T-helper 2 cell treated with Interferon-gamma antibody and Interleukin-4, amounts not matched to agents 100 ng/mL and 5 ng/mL, for 36 hours (primary cell): ENCODE results near the gene ELOA. TPM values are rescaled to one million over a fixed set of nuclear protein-coding genes. Genes with fewer than 3 reads are reported as not detected.
"Not testable (repeated sequence)": the region's sequence is repeated elsewhere in the genome, so short reads cannot be mapped to it uniquely, and the experiment has no call there.

ENCODE experiments used
- intact Hi-C: fragments of 100-400 bp; cut with micrococcal nuclease; formaldehyde crosslinking; loops from one replicate; pipeline ENCODE4 v1.15.1; 2023
- total RNA-seq: library from RNA; stranded (reverse); gene quantifications from 2 replicates; pipeline ENCODE4 v1.2.3, GENCODE V29; 2022

Gene ELOA
- total RNA-seq, 1 donor from 2014 or later = 36.6 TPM

DNA sequence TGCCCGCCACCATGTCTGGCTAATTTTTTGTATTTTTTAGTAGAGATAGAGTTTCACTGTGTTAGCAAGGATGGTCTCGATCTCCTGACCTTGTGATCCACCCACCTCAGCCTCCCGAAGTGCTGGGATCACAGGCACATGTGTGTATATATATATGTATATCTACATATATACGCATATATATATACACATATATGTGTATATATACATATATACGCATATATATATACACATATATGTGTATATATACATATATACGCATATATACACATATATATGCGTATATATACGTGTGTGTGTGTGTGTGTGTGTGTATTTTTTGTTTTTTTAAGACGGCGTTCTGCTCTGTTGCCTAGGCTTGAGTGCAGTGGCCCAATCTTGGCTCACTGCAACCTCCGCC is 39.9 kb downstream of the ELOA start:
- intact Hi-C loops = not testable (repeated sequence)

DNA sequence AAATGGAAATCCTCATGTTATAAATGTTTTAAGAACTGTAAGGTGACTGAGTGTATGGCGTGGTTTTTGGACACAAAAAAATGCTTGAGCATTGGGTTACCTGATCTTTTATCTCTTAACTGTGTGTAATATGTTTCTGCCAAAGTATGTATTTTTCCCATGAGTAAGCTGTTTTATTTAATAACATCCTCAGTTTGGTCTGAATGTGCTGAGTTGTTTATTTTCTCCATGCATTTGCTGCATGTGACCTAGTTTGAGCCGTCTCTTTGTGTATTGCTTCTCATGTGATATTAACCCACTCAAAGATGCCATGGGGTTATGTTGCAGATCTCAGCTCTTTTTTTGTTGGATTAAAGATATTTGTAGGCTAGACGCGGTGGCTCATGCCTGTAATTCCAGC is 41.6 kb downstream of the ELOA start:
- intact Hi-C loops = no loop called here

DNA sequence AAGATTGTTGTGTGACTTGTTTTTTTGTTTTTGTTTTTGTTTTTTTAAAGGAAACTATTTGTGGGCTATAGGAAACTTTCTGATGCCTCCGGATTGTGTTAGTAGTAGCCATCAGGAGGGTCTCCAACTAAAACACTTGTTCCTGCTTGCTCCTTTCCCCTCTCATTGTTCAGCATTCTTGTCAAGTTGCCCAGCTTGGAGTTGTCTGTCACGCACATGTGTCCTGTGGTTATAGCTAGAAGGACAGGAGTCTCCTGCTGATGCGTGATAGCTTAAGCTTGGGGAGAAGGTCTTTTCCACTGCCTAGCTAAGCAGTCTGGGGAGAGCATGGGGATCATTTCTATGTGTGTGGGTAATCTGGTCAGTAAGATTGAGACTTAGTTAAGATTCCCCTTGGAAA is 44.4 kb downstream of the ELOA start:
- intact Hi-C loops = no loop called here

DNA sequence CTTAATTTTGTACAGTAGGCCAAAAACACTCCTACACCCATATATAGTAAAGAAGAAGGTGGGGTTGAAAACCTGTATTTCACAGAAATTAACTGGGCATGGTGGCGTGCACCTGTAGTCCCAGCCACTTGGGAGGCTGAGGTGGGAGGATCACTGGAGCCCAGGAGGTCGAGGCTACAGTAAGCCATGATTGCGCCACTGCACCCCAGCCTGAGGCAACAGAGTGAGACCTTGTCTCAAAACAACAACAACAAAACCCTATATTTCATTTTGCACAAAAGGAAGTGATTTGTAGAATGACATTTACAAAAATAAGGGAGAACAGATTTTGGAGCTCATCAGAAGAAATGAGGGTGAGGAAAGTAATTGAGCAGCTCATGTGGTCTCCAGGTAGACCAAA is 45.4 kb downstream of the ELOA start:
- intact Hi-C loops = no loop called here

DNA sequence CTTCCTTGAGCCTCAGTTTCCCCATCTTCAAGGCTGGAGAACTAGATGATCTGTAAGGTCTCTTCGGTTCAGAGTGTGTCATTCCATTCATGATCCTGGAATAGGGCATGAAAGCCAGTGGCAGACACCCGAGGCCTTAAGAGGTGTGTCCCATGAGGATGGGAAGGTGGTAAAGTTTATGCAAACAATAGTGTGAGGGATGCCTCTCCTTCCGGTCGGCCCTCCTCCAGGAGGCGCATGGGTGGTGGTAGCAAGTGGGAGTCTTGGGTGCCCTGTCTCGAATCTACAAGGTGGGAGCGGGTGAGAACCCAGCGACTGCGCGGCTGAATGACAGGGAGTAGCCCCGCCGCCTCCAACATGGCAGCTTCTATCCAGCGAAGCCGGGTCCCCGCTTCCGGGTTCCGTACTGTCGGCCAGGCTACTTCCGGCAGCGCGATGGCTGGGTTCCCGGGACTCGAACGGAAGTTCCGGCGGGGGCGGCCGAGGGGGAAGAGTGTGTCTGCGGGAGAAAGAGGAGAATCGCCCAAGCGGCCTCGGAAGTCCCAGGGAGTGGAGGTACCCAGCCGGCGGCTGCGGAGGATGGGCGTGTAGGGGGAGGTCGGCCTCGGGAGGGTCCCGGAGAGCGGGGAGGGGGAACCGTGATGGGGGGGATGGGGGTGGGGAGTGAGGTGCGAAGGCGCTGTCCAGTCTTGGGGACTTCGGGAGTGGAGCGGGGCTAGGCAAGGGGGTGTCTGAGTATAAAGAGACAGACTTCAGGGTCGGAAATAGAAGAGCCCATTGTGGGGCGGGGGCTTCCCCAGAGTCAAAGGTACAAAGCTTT is 47.6 kb downstream of the ELOA start, which contains the start of gene LYPLA2:
LYPLA2 (plus strand) TSS at position 450 of the 820 bp plus-strand sequence. CDS start 1,538 bp downstream, outside the sequence.
- intact Hi-C loops = loop anchor here (1.0 kb wide), 3 partner anchors 9 to 168 kb away; partner anchors contain the start of genes GALE, PITHD1 and PNRC2

DNA sequence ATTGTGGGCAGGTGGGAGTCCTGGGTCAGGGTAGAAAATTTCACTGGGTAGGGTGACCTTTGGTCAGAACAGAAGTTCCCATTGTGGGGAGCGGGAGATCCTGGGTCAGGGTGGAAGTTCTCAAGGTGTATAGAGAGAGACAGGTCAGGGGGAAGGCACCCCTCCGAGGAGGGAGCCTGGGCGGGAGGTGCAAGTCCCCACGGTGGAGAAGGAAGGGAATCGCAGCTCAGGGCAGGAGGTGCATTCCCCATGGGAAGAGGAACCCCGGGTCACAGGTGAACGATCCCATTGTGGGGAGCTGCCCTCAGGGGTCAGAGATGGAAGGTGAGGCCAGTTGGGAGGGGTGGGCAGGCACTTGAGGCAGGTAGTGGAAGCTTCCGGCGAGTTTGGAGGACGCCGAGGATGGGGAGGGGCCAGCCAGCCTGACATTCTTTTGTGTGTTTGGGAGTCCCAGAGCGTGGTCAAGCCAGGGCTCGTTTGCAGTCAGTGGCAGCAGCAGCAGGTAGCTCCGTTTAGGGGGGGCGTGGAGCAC is 48.3 kb downstream of the ELOA start:
- intact Hi-C loops = loop anchor here (1.0 kb wide), 3 partner anchors 9 to 168 kb away; partner anchors contain the start of genes GALE, PITHD1 and PNRC2

DNA sequence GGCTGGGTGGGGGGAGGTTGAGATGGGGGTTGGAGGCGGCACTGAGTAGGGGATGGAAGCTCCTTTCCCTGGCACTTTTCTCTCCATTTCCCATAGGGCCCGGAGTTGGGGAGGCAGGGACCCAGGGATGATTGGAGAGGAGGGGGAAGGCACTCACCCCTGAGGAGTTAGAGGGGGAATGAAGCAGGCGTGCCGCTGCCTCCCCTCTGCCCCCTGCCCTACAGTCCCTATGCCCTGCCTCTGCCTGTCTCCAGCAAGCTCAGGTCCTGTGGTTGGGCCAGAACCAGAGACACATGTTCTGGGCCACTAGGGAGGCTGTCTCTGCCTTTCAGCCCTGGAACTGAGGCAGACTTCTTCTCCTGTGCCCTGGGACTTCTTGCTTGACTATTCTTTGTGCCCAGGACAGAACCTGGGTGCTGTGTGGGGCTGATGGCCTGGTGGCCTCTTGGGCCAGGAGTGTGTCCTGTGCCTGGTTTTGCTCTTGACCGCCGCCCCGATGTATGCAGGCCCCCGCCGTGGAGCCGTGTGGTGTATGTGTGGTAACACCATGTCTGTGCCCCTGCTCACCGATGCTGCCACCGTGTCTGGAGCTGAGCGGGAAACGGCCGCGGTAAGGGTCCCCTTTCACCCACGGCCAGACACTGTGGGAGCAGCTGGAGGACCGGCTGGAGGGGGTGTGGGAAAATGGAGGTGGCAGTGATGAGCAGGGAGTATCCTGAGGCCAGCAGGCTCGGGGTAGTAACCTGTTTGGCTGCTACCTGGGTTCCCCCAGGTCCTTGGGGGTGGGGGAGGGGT is 49.1 kb downstream of the ELOA start:
- intact Hi-C loops = no loop called here

DNA sequence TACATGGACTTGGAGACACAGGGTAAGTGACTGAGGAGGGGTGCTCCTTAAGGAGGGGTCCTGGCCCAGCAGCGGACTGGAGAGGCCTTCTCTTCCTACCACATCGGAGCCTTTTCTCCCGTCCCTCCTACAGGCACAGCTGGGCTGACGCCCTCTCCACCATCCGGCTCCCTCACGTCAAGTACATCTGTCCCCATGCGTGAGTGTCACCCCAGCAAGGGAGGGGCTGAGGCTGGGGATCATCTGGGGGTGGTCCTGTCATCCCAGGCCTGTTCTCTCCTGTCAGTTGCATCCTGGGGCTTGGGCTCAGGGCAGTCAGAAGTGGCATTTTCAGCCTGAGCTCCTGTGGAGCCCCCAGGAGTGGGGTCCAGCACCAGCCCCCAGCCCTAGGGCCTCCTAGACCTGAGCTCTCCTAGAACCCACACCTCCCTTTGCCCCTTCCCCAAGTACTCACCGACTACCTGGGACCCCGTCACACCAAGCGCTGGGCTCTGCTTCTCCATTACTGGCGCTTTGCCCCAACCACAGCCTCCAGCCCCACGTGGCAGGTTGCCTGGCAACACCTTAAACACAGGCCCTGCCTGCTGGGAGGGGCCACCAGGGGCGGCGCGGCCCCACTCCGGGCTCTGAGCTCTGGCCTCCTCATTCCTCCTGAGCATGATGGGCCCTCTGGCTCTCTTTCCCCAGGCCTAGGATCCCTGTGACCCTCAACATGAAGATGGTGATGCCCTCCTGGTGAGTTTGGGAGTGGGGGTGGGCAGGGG is 49.9 kb downstream of the ELOA start:
- intact Hi-C loops = no loop called here

DNA sequence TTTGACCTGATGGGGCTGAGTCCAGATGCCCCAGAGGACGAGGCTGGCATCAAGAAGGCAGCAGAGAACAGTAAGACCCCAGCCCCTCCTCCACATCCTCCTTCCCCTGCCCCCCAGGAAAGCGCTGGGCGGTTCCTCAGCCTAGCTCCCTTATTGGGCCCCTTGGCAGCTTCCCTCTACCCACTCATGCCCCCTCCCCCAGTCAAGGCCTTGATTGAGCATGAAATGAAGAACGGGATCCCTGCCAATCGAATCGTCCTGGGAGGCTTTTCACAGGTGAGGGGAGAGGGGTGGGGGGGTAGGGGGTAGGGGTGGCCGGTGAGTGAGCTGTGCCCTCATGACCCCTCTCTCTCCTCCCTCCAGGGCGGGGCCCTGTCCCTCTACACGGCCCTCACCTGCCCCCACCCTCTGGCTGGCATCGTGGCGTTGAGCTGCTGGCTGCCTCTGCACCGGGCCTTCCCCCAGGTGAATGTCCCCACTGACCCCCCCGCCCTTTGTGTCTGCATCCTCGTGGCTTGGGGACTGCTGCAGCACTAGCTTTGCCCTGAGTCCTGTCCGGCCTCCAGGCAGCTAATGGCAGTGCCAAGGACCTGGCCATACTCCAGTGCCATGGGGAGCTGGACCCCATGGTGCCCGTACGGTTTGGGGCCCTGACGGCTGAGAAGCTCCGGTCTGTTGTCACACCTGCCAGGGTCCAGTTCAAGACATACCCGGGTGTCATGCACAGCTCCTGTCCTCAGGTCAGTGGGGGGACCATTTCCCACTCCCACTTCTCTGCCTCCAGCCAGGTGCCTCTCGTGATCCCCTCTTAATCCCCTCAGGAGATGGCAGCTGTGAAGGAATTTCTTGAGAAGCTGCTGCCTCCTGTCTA is 50.8 kb downstream of the ELOA start:
- intact Hi-C loops = no loop called here

DNA sequence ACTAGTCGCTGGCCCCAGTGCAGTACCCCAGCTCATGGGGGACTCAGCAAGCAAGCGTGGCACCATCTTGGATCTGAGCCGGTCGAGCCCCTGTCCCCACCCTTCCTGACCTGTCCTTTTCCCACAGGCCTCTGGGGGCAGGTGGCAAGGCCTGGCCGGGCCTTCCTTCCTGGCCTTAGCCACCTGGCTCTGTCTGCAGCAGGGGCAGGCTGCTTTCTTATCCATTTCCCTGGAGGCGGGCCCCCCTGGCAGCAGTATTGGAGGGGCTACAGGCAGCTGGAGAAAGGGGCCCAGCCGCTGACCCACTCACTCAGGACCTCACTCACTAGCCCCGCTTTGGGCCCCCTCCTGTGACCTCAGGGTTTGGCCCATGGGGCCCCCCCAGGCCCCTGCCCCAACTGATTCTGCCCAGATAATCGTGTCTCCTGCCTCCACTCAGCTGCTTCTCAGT is 51.5 kb downstream of the ELOA start:
- intact Hi-C loops = not testable (repeated sequence)

DNA sequence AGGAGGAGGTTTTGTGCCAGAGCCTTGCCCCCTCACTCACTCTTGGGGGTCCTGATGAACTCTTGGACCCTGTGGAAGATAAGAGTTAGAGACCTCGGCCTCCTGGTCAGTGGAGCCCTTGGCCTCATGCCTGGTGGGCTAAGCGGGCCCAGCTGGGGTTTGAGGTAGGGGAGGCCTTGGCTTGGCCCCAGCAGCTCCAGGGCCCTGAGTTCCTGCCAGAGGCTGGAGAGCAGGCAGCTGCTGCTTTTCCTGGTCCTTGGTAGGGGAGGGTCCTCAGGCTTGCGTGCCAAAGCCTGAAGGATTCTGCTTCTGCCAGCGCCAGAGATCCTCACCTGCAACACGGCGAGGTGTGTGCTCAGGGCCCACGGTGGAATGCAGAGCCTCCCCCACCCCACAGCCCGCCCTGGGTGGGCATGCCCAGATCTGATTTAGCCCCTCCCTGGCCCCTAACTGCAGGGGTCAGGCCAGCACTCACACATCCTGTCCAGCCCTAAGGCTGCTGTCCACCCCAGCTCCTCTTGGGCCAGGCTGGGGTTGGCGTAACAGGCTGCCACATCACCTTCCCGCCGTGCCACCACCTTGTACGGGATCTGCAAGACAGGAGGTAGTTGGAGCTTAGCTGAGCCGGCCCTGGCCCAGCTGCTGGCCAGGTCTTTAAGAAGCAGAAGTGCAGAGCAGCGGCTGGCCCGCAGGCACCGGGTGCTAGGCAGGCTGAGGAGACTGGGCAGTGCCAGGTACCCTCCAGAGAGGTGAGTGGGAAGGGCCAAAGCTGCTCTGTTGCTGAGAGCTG is 52.6 kb downstream of the ELOA start:
- intact Hi-C loops = no loop called here

DNA sequence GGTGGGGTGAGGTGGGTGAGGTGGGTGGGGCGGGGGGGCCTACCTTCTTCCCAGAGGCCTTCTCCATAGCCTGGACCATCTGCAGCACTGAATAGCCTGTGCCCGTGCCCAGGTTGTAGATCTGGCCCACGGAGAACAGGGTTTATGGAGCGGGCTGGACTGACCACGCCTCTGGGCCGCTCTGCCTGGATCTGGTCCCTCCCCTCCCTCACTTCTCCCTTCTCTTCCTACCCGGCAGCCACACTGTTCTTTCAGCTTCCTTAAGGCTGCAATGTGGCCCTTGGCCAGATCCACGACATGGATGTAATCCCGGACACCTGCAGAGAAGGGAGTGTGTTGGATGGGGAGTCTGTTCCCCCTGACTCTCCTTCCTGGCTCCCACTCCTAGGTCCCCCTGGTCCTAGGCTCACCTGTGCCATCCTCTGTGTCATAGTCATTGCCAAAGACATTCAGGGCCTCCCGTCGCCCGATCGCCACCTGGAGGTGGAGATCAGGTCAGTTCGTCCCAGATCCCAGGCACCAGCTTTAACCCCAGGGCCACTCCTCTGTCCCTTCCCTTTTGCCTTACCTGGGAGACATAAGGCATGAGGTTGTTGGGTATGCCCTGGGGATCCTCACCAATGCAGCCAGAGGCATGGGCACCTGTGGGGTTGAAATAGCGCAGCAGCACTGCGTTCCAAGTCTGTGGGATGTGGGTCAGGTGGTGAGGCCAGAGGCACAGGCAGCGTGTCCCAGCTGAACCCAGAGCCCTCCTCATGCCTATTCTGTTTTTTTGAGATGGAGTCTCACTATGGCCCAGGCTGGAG is 53.4 kb downstream of the ELOA start:
- intact Hi-C loops = no loop called here

DNA sequence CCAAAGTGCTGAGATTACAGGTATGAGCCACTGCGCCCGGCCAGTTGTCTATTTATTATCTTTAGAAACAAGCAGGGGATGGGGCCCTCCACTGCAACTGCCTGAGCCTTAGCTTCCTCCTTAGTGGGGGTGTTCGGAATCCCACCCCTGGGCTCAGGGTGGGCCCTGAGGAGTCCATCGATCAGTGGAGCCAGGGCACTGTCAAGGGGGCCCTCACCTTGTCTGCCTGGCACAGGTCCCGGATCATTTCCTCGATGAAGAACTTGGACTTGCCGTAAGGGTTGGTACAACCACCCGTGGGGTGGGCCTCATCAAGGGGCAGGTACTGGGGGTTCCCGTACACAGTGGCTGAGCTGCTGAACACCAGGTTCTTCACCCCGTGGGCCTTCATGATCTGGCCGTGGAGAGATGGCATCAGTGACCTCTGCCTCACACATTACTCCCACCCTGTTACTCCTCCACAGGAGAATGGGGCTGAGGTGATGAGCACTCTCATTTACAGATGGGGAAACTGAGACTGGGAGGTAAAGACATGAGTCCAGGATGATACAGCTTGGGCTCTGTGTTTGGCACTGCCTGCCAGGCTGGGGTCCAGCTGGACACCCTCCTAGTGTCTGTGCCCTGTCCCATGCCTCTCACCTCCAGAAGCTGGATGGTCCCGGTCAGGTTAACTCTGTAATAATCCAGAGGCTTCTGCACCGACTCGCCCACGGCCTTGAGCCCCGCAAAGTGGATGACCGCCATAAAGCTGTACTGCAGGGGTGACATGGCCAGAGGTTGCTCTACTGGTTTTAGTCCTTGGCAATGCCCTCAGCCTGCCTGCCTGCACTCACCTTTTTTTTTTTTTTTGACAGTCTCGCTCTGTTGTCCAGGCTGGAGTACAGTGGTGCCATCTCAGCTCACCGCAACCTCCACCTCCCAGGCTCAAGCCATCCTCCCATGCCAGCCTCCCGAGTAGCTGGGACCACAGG is 54.5 kb downstream of the ELOA start:
- intact Hi-C loops = no loop called here

DNA sequence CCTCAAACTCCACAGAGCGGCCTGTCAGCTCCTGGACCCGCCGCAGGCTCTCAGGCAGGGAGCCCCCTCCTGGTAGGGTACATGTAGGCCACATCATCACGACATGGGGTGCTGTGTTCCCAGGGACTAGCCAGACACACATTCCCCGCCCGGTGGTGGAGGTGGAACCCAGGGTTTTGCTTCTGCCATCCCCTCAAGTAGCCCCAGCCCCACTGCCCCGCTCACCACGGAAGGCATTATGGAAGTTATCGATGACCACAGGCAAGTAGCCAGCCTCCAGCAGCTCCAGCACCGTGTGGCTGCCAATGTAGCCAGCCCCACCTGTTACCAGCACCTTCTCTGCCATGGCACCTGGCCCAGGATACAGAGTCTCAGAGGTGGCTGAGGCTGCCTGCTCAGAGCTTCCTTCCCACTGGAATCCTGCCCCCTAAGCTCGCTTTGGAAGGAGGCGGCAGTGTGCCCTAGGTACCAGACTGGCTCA is 55.4 kb downstream of the ELOA start:
- intact Hi-C loops = no loop called here

DNA sequence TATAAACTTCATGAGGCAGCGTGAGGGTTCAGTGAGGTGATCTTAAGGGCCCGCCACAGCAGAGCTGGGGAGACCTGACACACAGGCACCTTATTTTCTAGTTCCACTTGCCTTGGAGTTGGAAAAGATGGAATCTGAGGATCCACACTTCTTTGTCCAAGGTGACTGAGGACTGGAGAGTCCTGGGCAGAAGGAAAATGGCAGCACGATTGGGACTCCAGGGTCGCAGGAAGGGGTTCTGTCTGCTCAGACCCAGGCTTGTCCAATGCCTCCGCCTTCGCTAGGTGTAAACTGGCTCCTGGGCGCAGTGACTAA is 55.9 kb downstream of the ELOA start:
- intact Hi-C loops = no loop called here

DNA sequence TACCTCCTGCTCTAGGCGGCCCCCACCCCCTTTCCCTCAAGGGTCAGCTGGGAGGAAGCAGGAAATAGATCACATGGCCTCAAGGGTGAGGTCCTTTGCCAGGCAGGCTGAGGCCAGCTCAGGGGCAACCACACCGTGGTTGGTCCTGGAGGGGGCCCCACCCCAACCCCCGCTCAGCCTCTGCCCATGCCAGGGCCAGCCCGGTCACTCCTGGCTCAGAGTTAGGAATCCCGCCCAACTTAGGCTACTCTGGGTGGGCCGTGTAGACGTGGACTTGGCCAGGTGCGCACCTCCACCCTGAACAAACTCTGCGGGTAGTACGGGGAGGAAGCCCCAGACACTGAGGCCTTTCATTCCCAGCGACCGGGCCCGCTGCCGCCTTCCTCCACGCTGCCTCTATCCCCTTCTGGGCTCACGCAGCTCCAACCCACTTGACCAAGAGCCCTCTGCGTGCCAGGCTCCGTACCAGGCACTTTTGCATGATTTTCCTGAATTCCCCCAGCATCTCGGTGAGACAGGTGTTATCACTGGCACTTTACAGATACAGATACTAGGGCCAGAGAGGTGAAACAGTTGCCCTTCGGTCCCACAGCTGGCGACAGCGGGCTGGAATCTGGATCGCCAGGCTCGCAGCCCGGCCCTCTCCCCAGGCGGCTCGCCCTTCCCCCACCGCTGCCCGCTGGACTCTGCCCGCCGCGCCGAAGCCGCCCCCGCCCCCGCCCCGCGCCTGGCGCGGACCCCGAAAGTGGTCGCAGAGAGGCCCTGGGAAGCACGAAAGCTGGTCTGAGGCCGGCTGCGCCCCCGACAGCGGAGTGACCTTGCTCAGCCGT is 56.5 kb downstream of the ELOA start:
- intact Hi-C loops = loop anchor here (1.0 to 5.0 kb wide), 4 partner anchors 8 to 183 kb away; partner anchors contain the start of genes HMGCL, LYPLA2, PNRC2 and SRSF10
